Stimulated activated effector memory CD8-positive, alpha-beta T cell treated with anti-CD3 and anti-CD28 coated beads, Interleukin-12 subunit alpha, Interleukin-12 subunit beta, amount 100 ng/mL, for 72 hours (primary cell): ENCODE data around the gene LENG1.
"Not testable (repeated sequence)": the region's sequence is repeated elsewhere in the genome, so short reads cannot be mapped to it uniquely, and the experiment has no call there.

Source experiments
- ATAC-seq: fragments of 150-1000 bp; cut with Tn5 transposase; 2 replicates; pipeline ENCODE4 v1.10.0; 2021
- DNase-seq, 2 donors: peaks; one replicate each; pipeline ENCODE4 v3.0.0; 2021 to 2022; ENCODE audit warnings: low spot score in 2 of 2
- H3K27ac Mint-ChIP-seq: one replicate; pipeline ENCODE4 v1.8.0; 2022; ENCODE audit warnings: mild to moderate bottlenecking, mixed read lengths
- H3K36me3 Mint-ChIP-seq: one replicate; pipeline ENCODE4 v1.8.0; 2022; ENCODE audit warnings: mild to moderate bottlenecking, mixed read lengths
- H3K4me1 Mint-ChIP-seq: one replicate; pipeline ENCODE4 v1.8.0; 2022; ENCODE audit warnings: mixed read lengths
- H3K4me3 Mint-ChIP-seq: one replicate; pipeline ENCODE4 v1.8.0; 2022; ENCODE audit warnings: mild to moderate bottlenecking, mixed read lengths
- H3K9me3 Mint-ChIP-seq: one replicate; pipeline ENCODE4 v1.8.0; 2022; ENCODE audit warnings: mixed read lengths

LENG1 gene

GRCh38 chr19:54179262-54179852 lies 19.8 kb upstream of the LENG1 start:
- Mint-ChIP-seq H3K27ac (no peak overlapping the region), H3K36me3 (peaks cover 58% of the 10 kb centered on the region), H3K4me3 (no peak overlapping the region)

GRCh38 chr19:54178581-54179261 lies 19.2 kb upstream of the LENG1 start:
- peak; percentile 86 for ATAC-seq
- H3K4me1 Mint-ChIP-seq: no peaks in the 10 kb centered on the region
- no peak overlapping the region for H3K27ac Mint-ChIP-seq
- H3K9me3 Mint-ChIP-seq: no peaks in the 10 kb centered on the region
- no peak overlapping the region for H3K4me3 Mint-ChIP-seq
- peaks cover 52% of the 10 kb centered on the region for H3K36me3 Mint-ChIP-seq
- peak in 1 of 2 donors; percentile 67 for DNase-seq

More at GRCh38 chr19:54179262-54179852, 19.8 kb upstream of the LENG1 start:
- H3K9me3 Mint-ChIP-seq: no peaks in the 10 kb centered on the region
- no peak for DNase-seq
- H3K4me1 Mint-ChIP-seq: no peaks in the 10 kb centered on the region
- no peak for ATAC-seq

GRCh38 chr19:54173951-54174834 lies 14.7 kb upstream of the LENG1 start:
- ATAC-seq (no peak), DNase-seq (no peak)
- Mint-ChIP-seq H3K9me3 (no peaks in the 10 kb centered on the region), H3K4me1 (peaks cover 5% of the 10 kb centered on the region), H3K27ac (peak overlapping the region; percentile 63), H3K4me3 (no peak overlapping the region), H3K36me3 (peaks cover 50% of the 10 kb centered on the region)

GRCh38 chr19:54173359-54173699 lies 13.8 kb upstream of the LENG1 start:
- ATAC-seq (no peak), DNase-seq (no peak)
- peaks cover 7% of the 10 kb centered on the region for H3K4me1 Mint-ChIP-seq
- H3K36me3 Mint-ChIP-seq: peaks cover 42% of the 10 kb centered on the region
- no peak overlapping the region for H3K4me3 Mint-ChIP-seq
- no peak overlapping the region for H3K27ac Mint-ChIP-seq
- no peaks in the 10 kb centered on the region for H3K9me3 Mint-ChIP-seq

GRCh38 chr19:54172471-54173358 lies 13.2 kb upstream of the LENG1 start, which contains the start of gene TMC4:
TMC4 (minus strand) TSS chr19:54173160; CDS start chr19:54173117, 43 bp downstream.
- H3K9me3 Mint-ChIP-seq: no peaks in the 10 kb centered on the region
- ATAC-seq: no peak
- H3K4me1 Mint-ChIP-seq: peaks cover 11% of the 10 kb centered on the region
- DNase-seq: no peak
- peak within 1 kb of the TSS; percentile 48 for H3K27ac Mint-ChIP-seq
- no peak within 1 kb of the TSS for H3K4me3 Mint-ChIP-seq
- H3K36me3 Mint-ChIP-seq: peaks cover 36% of the 10 kb centered on the region

- not testable (repeated sequence) for H3K4me3 Mint-ChIP-seq, ATAC-seq, DNase-seq, H3K9me3 Mint-ChIP-seq
- Mint-ChIP-seq H3K4me1 (peaks cover 11% of the 10 kb centered on the region), H3K36me3 (peaks cover 30% of the 10 kb centered on the region), H3K27ac (peak overlapping the region; percentile 27)
Measured at GRCh38 chr19:54171736-54172431, 12.4 kb upstream of the LENG1 start.

- ATAC-seq (no peak), DNase-seq (no peak)
Measured at GRCh38 chr19:54169149-54169740, 9.7 kb upstream of the LENG1 start.

GRCh38 chr19:54168174-54168917 lies 8.8 kb upstream of the LENG1 start:
- ATAC-seq: peak; percentile 89
- Mint-ChIP-seq H3K4me1 (peaks cover 26% of the 10 kb centered on the region), H3K36me3 (peaks cover 12% of the 10 kb centered on the region), H3K4me3 (peak overlapping the region; percentile 19), H3K27ac (no peak overlapping the region), H3K9me3 (no peaks in the 10 kb centered on the region)
- peak; percentile 95 for DNase-seq

More at GRCh38 chr19:54169149-54169740, 9.7 kb upstream of the LENG1 start:
- Mint-ChIP-seq H3K4me1 (peaks cover 21% of the 10 kb centered on the region), H3K27ac (peak overlapping the region; percentile 48), H3K9me3 (no peaks in the 10 kb centered on the region), H3K4me3 (no peak overlapping the region), H3K36me3 (peaks cover 12% of the 10 kb centered on the region)

- H3K27ac Mint-ChIP-seq: no peak overlapping the region
- H3K4me3 Mint-ChIP-seq: peak overlapping the region; percentile 91
- DNase-seq (no peak), ATAC-seq (no peak)
- H3K4me1 Mint-ChIP-seq: peaks cover 51% of the 10 kb centered on the region
- H3K36me3 Mint-ChIP-seq: peaks cover 7% of the 10 kb centered on the region
- no peaks in the 10 kb centered on the region for H3K9me3 Mint-ChIP-seq
Measured at GRCh38 chr19:54165222-54165621, 5.7 kb upstream of the LENG1 start.

GRCh38 chr19:54164369-54165068 lies 5.0 kb upstream of the LENG1 start:
- Mint-ChIP-seq H3K4me1 (peaks cover 56% of the 10 kb centered on the region), H3K4me3 (peak overlapping the region; percentile 91), H3K36me3 (peaks cover 8% of the 10 kb centered on the region), H3K27ac (peak overlapping the region; percentile 63), H3K9me3 (no peaks in the 10 kb centered on the region)
- peak; percentile 72 to 77 for DNase-seq
- ATAC-seq: peak; percentile 9

GRCh38 chr19:54162884-54163283 lies 3.4 kb upstream of the LENG1 start:
- H3K4me3 Mint-ChIP-seq: peak overlapping the region; percentile 91
- H3K36me3 Mint-ChIP-seq: peaks cover 24% of the 10 kb centered on the region
- peaks cover 64% of the 10 kb centered on the region for H3K4me1 Mint-ChIP-seq
- DNase-seq (no peak), ATAC-seq (no peak)
- no peaks in the 10 kb centered on the region for H3K9me3 Mint-ChIP-seq
- peak overlapping the region; percentile 61 for H3K27ac Mint-ChIP-seq

- Mint-ChIP-seq H3K4me1 (peaks cover 63% of the 10 kb centered on the region), H3K4me3 (peak overlapping the region; percentile 91), H3K36me3 (peaks cover 30% of the 10 kb centered on the region), H3K9me3 (no peaks in the 10 kb centered on the region), H3K27ac (peak overlapping the region; percentile 61)
- peak; percentile 63 to 86 for DNase-seq
- peak; percentile 19 for ATAC-seq
Measured at GRCh38 chr19:54162241-54162805, 2.8 kb upstream of the LENG1 start.
